HepG2 (cell line): ENCODE measurements around the gene ENTPD2. TPM values are rescaled to one million over a fixed set of nuclear protein-coding genes. Genes with fewer than 3 reads are reported as not detected.

Experiments
- ATAC-seq: fragments of 200-7000 bp; cut with Tn5 transposase; 3 replicates; pipeline ENCODE4 v1.9.1; 2020; ENCODE audit warnings: mild to moderate bottlenecking, moderate library complexity
- BruUV-seq: library from RNA; stranded (reverse); fragments of 400-500 nt; replicated peaks from 2 replicates; lab custom pipeline; 2021; lab: Mats Ljungman, UMichigan
- CTCF ChIA-PET: fragments of 300-600 bp; formaldehyde crosslinking; extraction: SDS; loops from one replicate; lab custom pipeline; 2021; ENCODE audit warnings: low total read pairs, inconsistent platforms, low intra/inter-chr PET ratio; lab: Yijun Ruan, JAX
- POLR2A ChIA-PET: fragments of 350-600 bp; sonication (Branson Sonifier 250); formaldehyde crosslinking; loops from one replicate; lab custom pipeline; 2020; ENCODE audit warnings: antibody characterized with exemption, inconsistent platforms; lab: Yijun Ruan, JAX
- DNase-seq: peaks from one replicate; pipeline ENCODE4 v3.0.0-alpha.2; 2015; ENCODE audit warnings: low spot score
- FAIRE-seq: peaks from 3 replicates; lab custom pipeline; 2011; peaks lifted over from hg19 to GRCh38; lab: Jason Lieb, UNC
- H2AFZ ChIP-seq: one replicate; pipeline ENCODE4 v1.6.1; 2011; ENCODE audit warnings: low read length, inconsistent platforms
- H3K27ac ChIP-seq: fragments of 300-600 bp; 3 replicates; pipeline ENCODE4 v1.8.0; 2011; ENCODE audit warnings: mixed run types, mild to moderate bottlenecking, mixed read lengths, low read length, inconsistent platforms; ENCODE audit not compliant: insufficient read depth; ENCODE audit errors: extremely low read length
- H3K27me3 ChIP-seq, 2 experiments: fragments of 200-600 bp in 1 of 2; 2 replicates in 1 of 2; 3 replicates in 1 of 2; pipeline versions ENCODE4 v1.6.0 to v1.8.0; 2011; ENCODE audit warnings: low read length in 2 of 2, mild to moderate bottlenecking in 2 of 2, moderate library complexity in 2 of 2, inconsistent platforms in 1 of 2; ENCODE audit not compliant: insufficient read depth in 2 of 2, control insufficient read depth in 1 of 2
- H3K36me3 ChIP-seq, 2 experiments: fragments of 200-600 bp in 1 of 2; replicated peaks in 1 of 2; 2 replicates in 1 of 2; 3 replicates in 1 of 2; pipeline versions ENCODE4 v1.5.1 to v1.8.0; 2011; ENCODE audit warnings: low read length in 2 of 2, inconsistent platforms in 1 of 2; ENCODE audit not compliant: insufficient read depth in 2 of 2, control insufficient read depth in 1 of 2
- H3K4me1 ChIP-seq: 2 replicates; pipeline ENCODE4 v1.5.1; 2012; ENCODE audit warnings: low read length, inconsistent platforms; ENCODE audit not compliant: insufficient read depth
- H3K4me2 ChIP-seq: 2 replicates; pipeline ENCODE4 v1.6.0; 2011; ENCODE audit warnings: low read depth, low read length, inconsistent platforms
- H3K4me3 ChIP-seq, 3 experiments: fragments of 200-600 bp in 1 of 3; sonication (generic), shearing (Covaris generic) in 1 of 3; replicated peaks in 1 of 3; 2 replicates each; pipeline ENCODE4 v1.5.1; 2011 to 2016; ENCODE audit warnings: low read length in 3 of 3, inconsistent platforms in 2 of 3, low read depth in 2 of 3, mild to moderate bottlenecking in 2 of 3, control low read depth in 1 of 3, mixed read lengths in 1 of 3; ENCODE audit not compliant: insufficient read depth in 1 of 3
- H3K79me2 ChIP-seq: one replicate; pipeline ENCODE4 v1.6.1; 2011; ENCODE audit warnings: low read length, inconsistent platforms; ENCODE audit not compliant: insufficient read depth
- H3K9ac ChIP-seq: 2 replicates; pipeline ENCODE4 v1.6.0; 2011; ENCODE audit warnings: mild to moderate bottlenecking, low read depth, low read length, inconsistent platforms; ENCODE audit not compliant: insufficient read depth
- H3K9me3 ChIP-seq: 2 replicates; pipeline ENCODE4 v1.5.1; 2012; ENCODE audit warnings: mild to moderate bottlenecking, low read length
- H4K20me1 ChIP-seq: 2 replicates; pipeline ENCODE4 v1.6.0; 2011; ENCODE audit warnings: inconsistent platforms, mild to moderate bottlenecking, low read length, moderate library complexity; ENCODE audit not compliant: insufficient read depth
- CC2D1A ChIP-seq: sonication (generic); formaldehyde crosslinking; IDR thresholded peaks from 2 replicates; pipeline ENCODE4 v1.8.1; 2023; ENCODE audit warnings: mild to moderate bottlenecking, missing genetic modification reagents
- REPIN1 ChIP-seq: sonication (generic); formaldehyde crosslinking; IDR thresholded peaks from 2 replicates; pipeline ENCODE4 v1.8.0; 2022; ENCODE audit warnings: missing genetic modification reagents, low read depth, mild to moderate bottlenecking, borderline replicate concordance
- TAF1 ChIP-seq: sonication (generic); formaldehyde crosslinking; IDR thresholded peaks from 2 replicates; pipeline ENCODE4 v1.4.0; 2020; ENCODE audit warnings: missing genetic modification reagents
- ZBTB7B ChIP-seq: sonication (generic); formaldehyde crosslinking; IDR thresholded peaks from 2 replicates; pipeline ENCODE4 v1.4.0; 2020; ENCODE audit warnings: missing genetic modification reagents
- ZBTB8A ChIP-seq: sonication (generic); formaldehyde crosslinking; IDR thresholded peaks from 2 replicates; pipeline ENCODE4 v1.4.0; 2020; ENCODE audit warnings: mild to moderate bottlenecking, low read depth, missing genetic modification reagents, borderline replicate concordance
- ZNF335 ChIP-seq: sonication (generic); formaldehyde crosslinking; IDR thresholded peaks from 2 replicates; pipeline ENCODE4 v1.4.0; 2020; ENCODE audit warnings: missing genetic modification reagents
- ZNF354B ChIP-seq: sonication (generic); formaldehyde crosslinking; IDR thresholded peaks from 2 replicates; pipeline ENCODE4 v1.8.0; 2022; ENCODE audit warnings: mild to moderate bottlenecking, missing genetic modification reagents
- ZNF431 ChIP-seq: sonication (generic); formaldehyde crosslinking; IDR thresholded peaks from 2 replicates; pipeline ENCODE4 v1.9.0; 2022; ENCODE audit warnings: missing genetic modification reagents, low read depth, mild to moderate bottlenecking, borderline replicate concordance
- ZNF766 ChIP-seq: sonication (generic); formaldehyde crosslinking; IDR thresholded peaks from 2 replicates; pipeline ENCODE4 v1.5.0; 2020; ENCODE audit warnings: missing genetic modification reagents, borderline replicate concordance
- WGBS: methylation state at CpG from one replicate; pipeline ENCODE4 v1.1.6; 2017; ENCODE audit warnings: low lambda C conversion rate; 5-methylcytosine and 5-hydroxymethylcytosine counted together
- in situ Hi-C: cut with HindIII; loops from 2 replicates; pipeline ENCODE4 v1.10.0; 2017; ENCODE audit warnings: low pct_unique_long_range_greater_than_20kb; ENCODE audit not compliant: extremely low pct_ligation_motif_present
- intact Hi-C: fragments of 100-400 bp; cut with micrococcal nuclease; formaldehyde crosslinking; loops from one replicate; pipeline ENCODE4 v1.10.0; 2022; ENCODE audit not compliant: unreplicated experiment
- polyA plus RNA-seq, 8 experiments: library from polyadenylated mRNA; depleted of rRNA in 3 of 8; stranded (reverse) in 7 of 8; unstranded in 1 of 8; fragments of >200 nt; fragmentation: Illumina TruSeq in 4 of 8; extraction: Trizol in 4 of 8; gene quantifications; 2 replicates each; pipeline versions ENCODE4 v1.2.1 to v1.2.3, GENCODE V29; 2011 to 2016; ENCODE audit warnings: low read depth in 4 of 8, missing spikeins in 1 of 8, mixed read lengths in 1 of 8; ENCODE audit not compliant: insufficient read depth in 1 of 8
- total RNA-seq, 5 experiments: library from RNA; depleted of rRNA; stranded (reverse); fragments of >200 nt; fragmentation: Illumina TruSeq; extraction: Trizol; gene quantifications; 2 replicates each; pipeline ENCODE4 v1.2.3, GENCODE V29; 2016; ENCODE audit warnings: low read depth in 1 of 5
- TF ChIP-seq, protein P1 (sequence below): sonication (generic); formaldehyde crosslinking; IDR thresholded peaks from 2 replicates; pipeline ENCODE4 v1.4.0; 2020; ENCODE audit warnings: missing genetic modification reagents, borderline replicate concordance
- TF ChIP-seq, protein P2 (sequence below): IDR thresholded peaks from 2 replicates; pipeline ENCODE4 v1.6.1; 2016; ENCODE audit warnings: missing biosample characterization, missing genetic modification reagents, low read depth
- TF ChIP-seq, protein P3 (sequence below): sonication (generic); formaldehyde crosslinking; IDR thresholded peaks from 2 replicates; pipeline ENCODE4 v1.5.0; 2020; ENCODE audit warnings: missing genetic modification reagents
- TF ChIP-seq, protein P4 (sequence below): sonication (generic); formaldehyde crosslinking; IDR thresholded peaks from 2 replicates; pipeline ENCODE4 v1.8.1; 2023; ENCODE audit warnings: mild to moderate bottlenecking, moderate library complexity, missing genetic modification reagents

ENTPD2 gene
- total and polyA plus RNA-seq, 2 of the 13 experiments (the other 11 are each of a cell fraction or from before 2014, with no cell fraction given): 0.95 to 3.2 TPM

DNA sequence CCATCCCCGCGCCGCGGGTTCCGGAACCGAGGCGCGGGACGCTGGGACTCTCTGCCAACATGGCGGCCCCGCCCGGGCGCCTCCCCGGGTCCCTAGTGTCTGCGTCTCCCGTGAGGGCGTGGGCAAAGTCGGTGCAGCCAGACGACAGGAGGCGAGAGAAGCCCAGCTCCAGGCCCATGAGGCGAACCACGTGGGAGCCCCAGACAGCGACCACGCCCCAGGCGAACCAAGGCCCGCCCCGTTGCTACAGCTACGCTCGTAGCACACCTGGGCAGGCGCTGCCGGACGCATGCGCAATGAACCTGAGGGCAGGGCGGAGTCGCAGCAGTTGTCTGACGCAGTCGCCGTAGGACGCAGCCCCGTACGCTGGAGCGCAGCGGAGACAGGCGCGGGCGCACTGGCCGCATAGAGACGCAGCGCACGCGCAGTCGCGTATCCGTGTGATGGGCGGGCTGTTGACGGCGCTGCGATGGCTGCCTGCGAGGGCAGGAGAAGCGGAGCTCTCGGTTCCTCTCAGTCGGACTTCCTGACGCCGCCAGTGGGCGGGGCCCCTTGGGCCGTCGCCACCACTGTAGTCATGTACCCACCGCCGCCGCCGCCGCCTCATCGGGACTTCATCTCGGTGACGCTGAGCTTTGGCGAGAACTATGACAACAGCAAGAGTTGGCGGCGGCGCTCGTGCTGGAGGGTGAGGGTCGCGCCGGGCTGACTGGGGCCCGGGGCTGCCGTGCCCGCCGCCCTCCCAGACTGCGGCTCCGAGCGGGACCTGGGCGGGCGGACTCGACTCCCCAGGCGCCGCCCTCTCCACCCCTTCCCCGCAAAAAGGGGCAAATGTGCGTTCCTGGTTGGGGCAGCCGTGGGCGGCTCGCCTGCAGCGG is 32.9 kb upstream of the ENTPD2 start, which contains the start of gene MAN1B1 (continued):
- TF ChIP-seq CC2D1A (CRISPR knock-in tag) (no peak), ZNF335 (CRISPR knock-in tag) (peak; percentile 75)

DNA sequence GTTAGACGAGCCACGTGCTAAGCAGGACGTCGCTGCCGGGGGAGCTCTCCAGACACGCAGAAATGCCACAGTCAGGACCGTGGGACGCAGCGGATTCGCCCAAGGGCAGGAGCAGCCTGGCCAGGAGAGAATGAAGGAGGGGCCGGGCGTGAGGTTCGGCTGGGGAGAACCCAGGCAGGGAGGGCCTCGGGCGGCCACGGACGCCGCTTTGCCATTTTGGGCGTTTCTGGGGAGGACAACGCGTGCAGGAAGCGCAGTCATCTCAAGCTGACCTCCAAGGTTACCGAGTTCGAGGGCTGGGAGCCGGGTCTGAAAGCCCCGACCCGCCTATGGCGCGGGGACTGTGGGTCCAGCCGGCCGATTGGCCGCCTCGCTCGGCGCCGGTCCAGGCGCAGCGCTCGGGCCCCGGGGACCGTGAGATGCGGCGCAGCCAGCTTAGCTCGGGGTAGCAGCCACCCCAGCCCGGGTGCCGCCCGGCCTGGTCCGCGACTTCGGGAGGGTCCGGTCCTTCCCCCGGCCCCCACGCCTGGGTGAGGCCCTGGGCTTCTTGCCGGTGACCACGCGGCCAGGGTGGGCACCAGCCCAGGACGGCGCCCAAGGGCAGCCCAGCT is 32.2 kb upstream of the ENTPD2 start:
- TSS peak; percentile 85 for BruUV-seq
- Histone ChIP-seq H3K27ac (peak overlapping the region; percentile 83), H3K4me2 (peak overlapping the region; percentile 98), H3K27me3 (no peaks in the 10 kb centered on the region; a peak in 1 of 5 replicates), H2AFZ (no peak overlapping the region), H3K9ac (peak overlapping the region; percentile 87), H3K4me1 (peaks cover 59% of the 10 kb centered on the region), H3K79me2 (peaks cover 6% of the 10 kb centered on the region), H3K4me3 (peak overlapping the region; percentile 65 to 81 (median 79)), H3K36me3 (peaks cover 4 to 13% of the 10 kb centered on the region in 2 experiments; a peak in 4 of 5 replicates), H3K9me3 (no peaks in the 10 kb centered on the region), H4K20me1 (no peaks in the 10 kb centered on the region)
- POLR2A ChIA-PET: interaction anchor here (0.7 to 6.4 kb wide), 27 partner anchors 10 to 358 kb away, joined by 3 to 105 read pairs (median 7); partner anchors contain the start of genes ENTPD2, NPDC1, RNF208 and SAPCD2
- CTCF ChIA-PET: interaction anchor here (1.1 kb wide), 1 partner anchor 18 kb away, joined by 5 read pairs; no protein-coding TSS in a partner anchor
- in situ Hi-C loops (no loop called here), intact Hi-C loops (no loop called here)
- 0% methylated on average over 12 of the region's 58 CpGs for WGBS
- ATAC-seq (peak; percentile 51), FAIRE-seq (no peak), DNase-seq (no peak)
- TF ChIP-seq ZBTB7B (CRISPR knock-in tag) (no peak), TAF1 (CRISPR knock-in tag) (0 out of 2 replicates have a peak, but pooled peaks have one; percentile 22), ZNF431 (CRISPR knock-in tag) (peak; percentile 32; the same call in 1 of the 2 replicates), REPIN1 (CRISPR knock-in tag) (peak; percentile 34; the same call in 1 of the 2 replicates), ZBTB8A (CRISPR knock-in tag) (peak; percentile 56), ZNF766 (CRISPR knock-in tag) (no peak), ZNF354B (CRISPR knock-in tag) (0 out of 2 replicates have a peak, but pooled peaks have one; percentile 57)
- TF ChIP-seq, protein P1, sequence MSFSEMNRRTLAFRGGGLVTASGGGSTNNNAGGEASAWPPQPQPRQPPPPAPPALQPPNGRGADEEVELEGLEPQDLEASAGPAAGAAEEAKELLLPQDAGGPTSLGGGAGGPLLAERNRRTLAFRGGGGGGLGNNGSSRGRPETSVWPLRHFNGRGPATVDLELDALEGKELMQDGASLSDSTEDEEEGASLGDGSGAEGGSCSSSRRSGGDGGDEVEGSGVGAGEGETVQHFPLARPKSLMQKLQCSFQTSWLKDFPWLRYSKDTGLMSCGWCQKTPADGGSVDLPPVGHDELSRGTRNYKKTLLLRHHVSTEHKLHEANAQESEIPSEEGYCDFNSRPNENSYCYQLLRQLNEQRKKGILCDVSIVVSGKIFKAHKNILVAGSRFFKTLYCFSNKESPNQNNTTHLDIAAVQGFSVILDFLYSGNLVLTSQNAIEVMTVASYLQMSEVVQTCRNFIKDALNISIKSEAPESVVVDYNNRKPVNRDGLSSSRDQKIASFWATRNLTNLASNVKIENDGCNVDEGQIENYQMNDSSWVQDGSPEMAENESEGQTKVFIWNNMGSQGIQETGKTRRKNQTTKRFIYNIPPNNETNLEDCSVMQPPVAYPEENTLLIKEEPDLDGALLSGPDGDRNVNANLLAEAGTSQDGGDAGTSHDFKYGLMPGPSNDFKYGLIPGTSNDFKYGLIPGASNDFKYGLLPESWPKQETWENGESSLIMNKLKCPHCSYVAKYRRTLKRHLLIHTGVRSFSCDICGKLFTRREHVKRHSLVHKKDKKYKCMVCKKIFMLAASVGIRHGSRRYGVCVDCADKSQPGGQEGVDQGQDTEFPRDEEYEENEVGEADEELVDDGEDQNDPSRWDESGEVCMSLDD (CRISPR knock-in tag): 0 out of 2 replicates have a peak, but pooled peaks have one; percentile 22
- TF ChIP-seq, protein P2, sequence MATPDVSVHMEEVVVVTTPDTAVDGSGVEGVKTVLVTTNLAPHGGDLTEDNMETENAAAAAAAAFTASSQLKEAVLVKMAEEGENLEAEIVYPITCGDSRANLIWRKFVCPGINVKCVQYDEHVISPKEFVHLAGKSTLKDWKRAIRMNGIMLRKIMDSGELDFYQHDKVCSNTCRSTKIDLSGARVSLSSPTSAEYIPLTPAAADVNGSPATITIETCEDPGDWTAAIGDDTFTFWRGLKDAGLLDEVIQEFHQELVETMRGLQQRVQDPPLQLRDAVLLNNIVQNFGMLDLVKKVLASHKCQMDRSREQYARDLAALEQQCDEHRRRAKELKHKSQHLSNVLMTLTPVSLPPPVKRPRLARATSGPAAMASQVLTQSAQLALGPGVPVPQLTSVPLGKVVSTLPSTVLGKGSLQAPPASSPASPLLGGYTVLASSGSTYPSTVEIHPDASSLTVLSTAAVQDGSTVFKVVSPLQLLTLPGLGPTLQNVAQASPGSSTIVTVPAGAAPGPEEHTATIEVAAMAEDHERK: no peak
- TF ChIP-seq, protein P3, sequence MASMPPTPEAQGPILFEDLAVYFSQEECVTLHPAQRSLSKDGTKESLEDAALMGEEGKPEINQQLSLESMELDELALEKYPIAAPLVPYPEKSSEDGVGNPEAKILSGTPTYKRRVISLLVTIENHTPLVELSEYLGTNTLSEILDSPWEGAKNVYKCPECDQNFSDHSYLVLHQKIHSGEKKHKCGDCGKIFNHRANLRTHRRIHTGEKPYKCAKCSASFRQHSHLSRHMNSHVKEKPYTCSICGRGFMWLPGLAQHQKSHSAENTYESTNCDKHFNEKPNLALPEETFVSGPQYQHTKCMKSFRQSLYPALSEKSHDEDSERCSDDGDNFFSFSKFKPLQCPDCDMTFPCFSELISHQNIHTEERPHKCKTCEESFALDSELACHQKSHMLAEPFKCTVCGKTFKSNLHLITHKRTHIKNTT (CRISPR knock-in tag): no peak
- TF ChIP-seq, protein P4, sequence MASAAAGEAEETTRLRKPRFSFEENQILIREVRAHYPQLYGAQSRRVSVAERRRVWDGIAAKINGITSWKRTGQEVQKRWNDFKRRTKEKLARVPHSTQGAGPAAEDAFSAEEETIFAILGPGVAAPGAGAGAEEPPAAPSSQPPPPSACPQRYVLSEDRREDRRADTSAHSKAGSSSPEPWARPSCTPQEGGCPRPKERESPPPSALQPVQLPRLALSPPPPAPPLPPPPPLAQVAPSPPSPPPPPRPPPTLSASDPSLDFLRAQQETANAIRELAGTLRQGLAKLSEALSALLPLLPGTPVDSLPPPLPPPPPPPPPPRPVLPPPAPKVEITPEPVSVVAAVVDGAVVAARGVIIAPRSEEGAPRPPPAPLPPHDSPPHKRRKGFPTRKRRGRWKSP (CRISPR knock-in tag): peak; percentile 8; the same call in 1 of the 2 replicates
